CD4-positive, alpha-beta T cell treated with Interferon gamma for 1 hour (primary cell): ENCODE results near the gene COTL1.
"Not testable (repeated sequence)": the region's sequence is repeated elsewhere in the genome, so short reads cannot be mapped to it uniquely, and the experiment has no call there.

Experiments used
- DNase-seq: peaks from one replicate; pipeline ENCODE4 v3.0.0-alpha.2; 2020

The COTL1 gene

DNA sequence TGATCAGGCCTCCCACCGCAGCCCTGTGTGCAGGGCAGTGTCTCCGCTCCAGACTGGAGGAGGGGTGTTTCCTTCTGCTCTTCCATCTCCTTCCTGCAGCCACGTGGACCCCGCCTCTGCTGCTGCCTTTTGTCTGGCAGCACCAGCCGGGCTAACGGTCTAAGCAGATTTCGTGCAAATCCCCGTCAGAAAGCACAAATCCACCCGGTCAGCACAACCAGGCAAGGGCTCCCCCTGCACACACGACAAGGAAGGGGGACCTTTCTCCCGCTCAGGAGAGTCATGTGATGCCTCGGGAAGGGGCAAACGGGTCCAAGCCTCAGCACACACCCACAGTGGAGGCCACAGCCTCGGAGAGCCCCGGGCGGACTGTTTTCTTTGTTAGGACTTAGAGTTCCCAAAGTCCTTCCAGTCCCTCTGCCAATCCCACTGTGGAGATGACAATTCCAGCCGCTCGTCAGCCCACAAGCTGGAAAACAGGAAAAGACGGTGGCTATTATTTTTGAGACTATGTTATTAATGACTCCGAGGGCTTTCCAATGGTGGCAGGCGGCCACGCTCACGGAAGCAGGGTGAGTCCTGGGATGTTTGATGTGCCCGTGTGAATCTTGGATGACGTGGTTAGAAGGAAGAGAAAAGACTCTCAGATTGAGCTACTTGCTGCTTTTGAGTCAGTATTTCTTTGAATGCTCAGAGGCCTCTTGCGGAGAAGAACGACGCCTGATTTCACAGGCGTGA, 90.9 kb downstream of the COTL1 start:
- DNase-seq: no peak

DNA sequence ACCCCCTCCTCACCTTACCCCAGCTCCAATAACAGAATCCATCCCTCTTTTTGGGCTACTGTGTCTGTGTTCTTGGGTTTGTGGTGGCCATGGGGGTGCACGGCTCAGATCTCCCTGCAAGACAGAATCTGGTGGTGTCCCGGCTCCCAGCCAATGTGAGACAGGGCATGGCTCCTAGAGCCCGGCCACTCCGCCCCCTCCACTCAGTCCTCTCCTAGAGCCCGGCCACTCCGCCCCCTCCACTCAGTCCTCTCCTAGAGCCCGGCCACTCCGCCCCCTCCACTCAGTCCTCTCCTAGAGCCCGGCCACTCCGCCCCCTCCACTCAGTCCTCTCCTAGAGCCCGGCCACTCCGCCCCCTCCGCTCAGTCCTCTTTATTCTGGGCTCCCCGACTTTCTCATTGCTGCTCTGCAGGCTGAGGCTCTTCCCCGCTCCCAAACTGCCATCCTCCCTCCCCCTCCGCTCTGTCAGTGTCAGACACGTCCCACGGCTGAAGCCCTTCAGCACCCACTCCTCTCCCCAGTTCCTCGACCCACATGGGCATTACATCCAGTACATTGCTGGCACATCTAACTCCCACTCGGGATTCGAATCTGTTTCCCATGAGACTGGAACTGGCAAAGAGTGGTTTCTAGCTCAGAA, 92.8 kb downstream of the COTL1 start:
- DNase-seq: not testable (repeated sequence)

DNA sequence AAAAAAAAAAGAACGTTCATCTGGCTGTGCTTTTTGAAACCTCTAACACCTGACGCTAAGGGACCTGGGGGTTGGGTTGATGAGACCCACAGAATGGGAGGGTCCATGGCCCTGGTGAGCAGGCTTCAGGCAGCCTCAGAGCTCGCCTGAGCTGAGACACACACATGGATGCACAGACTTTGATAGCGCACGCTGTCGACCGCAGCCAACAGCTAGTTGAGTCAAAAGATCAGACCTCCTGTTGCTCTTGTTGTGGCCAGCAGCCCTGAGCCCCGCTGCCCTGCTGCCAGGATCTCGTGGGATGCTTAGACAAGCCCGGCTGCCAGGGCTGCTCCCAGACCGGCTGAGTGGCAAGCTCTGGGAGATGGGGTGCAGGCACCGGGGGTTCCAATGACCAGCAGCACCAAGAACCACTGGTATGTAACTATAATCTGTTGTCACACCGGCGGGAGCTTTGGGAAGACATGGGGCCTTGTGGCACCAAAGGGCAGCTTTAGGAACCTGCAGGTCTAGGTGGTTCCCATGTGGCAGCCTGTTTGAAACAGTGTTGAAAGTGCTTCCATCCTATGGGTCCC, 93.4 kb downstream of the COTL1 start:
- DNase-seq: no peak

DNA sequence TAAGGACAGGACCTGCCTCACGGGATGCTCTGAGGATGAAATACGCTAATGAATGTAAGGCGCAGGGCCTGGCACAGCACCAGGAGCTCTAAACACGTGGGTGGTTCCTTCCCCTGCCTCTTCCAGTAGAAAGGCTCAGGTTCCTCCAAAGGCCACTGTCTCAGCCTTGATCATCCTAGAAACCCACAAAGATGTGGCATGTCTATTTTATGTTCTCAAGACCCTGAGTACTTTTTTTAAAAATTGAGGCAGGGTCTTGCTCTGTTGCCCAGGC, 96.4 kb downstream of the COTL1 start:
- no peak for DNase-seq

DNA sequence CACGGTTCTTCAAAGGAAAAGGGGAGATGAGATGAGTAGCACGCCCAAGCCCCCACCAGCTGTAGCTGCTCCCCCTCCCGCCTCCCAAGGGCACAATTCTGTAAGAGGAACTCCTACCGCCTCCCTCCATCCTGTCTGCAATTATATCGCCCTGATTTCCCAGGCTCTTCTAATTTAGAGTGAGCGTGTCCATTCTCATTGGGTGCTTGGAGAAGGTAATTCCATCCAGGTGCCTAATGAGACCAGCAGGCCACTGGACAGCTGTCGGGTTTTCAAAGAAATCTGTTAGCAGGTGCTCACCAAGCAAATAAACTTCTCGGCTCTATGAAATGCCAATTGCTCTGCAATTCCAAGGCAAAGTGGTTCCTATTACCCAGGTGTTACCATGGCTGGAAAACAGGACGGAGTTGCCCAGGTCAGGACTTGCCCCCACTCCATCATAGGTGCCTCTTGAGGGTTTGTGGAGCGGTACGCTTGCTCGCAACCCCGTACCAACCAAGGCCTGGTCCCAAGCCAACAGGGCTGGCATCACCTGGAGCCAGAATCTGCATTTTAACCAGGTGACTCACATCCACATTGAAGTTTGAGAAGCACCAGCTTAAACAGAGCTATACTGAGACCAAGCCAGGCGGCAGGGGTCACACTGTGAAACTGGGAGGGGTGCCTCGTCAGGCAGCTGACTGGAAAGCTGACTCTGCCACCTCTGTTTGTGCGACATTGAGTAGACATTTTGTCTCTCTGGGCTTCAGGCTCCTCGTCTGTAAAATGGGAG, 97.0 kb downstream of the COTL1 start:
- no peak for DNase-seq

DNA sequence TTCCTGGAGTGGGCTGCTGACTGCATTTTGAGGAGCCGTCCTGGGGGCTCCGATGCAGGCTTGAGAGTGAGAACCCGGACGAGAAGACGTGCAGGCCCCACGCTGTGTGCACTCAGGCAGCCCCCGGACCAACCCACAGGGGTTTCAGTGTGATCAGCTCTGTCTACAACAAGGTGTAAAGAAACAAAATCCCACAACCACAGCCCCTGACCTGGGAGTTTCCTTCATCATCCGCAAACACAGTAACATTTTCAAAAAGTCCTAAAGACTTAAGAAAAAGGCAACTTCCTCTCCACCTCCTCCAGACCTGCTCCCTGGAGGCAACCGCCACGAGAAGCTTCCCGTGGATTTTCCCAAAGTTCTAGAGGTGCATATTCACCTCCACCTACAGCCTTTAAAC, 98.0 kb downstream of the COTL1 start:
- DNase-seq: no peak

DNA sequence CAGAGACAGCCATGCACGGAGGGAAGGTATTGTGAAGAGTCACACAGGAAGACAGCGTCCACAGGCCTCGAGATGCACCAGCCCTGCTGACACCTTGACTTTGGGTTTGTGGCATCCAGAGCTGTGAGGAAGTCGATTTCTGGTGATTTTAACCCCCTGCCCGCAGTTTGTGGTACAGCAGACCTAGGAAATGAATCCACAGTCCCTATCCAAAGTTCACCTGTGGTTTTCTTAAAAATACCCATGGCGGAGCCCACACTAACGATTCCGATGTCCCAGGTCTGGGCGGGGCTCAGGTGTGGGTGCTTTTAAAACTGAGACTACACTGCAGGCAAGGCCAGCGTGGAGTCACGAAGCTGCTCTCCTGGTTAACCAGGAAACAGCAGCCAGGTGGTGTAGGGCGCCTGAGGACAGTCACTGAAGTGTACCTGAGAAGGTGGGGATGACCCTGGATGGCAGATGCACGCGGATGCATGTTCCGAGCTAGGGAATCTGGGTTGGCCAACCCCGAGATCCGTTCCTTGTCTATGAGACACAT, 99.0 kb downstream of the COTL1 start:
- peak; percentile 52 for DNase-seq

- DNase-seq: not testable (repeated sequence)
Measured at GRCh38 chr16:84518220-84518619, 99.7 kb downstream of the COTL1 start.

DNA sequence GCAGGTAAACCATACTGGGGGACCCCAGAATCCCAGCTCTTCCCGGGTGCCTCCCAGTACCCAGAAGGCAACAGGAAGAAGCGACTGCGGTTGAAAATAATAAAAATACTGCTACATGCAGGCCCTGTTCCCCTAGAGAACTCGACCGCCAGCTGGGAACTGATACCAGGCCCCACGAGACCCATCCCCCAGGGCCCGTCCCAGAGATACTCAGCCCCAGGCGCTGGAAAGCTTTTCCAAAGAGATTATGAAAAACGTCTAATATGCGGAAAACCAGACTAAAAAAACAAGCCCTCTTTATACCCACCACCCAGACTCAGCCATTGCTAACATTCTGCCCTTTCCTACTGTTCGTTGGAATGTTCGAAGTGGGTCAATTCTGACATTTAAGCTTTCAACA, 100.5 kb downstream of the COTL1 start:
- no peak for DNase-seq
